K562 (cell line): ENCODE measurements around the gene ZNF775. TPM values are rescaled to one million over a fixed set of nuclear protein-coding genes. Genes with fewer than 3 reads are reported as not detected.

Experiments used
- ARID1B ChIP-seq: fragments of 450-650 bp; IDR thresholded peaks from 2 replicates; pipeline ENCODE4 v1.6.1; 2016; ENCODE audit warnings: antibody characterized with exemption, mild to moderate bottlenecking, inconsistent platforms
- CREB1 ChIP-seq, 2 experiments: sonication (generic) in 1 of 2; formaldehyde crosslinking in 1 of 2; IDR thresholded peaks; 2 replicates each; pipeline versions ENCODE4 v1.6.1 to v1.8.0; 2012 to 2022; ENCODE audit warnings: inconsistent platforms in 1 of 2, mild to moderate bottlenecking in 1 of 2, missing genetic modification reagents in 1 of 2, moderate library complexity in 1 of 2
- CREM ChIP-seq: IDR thresholded peaks from 2 replicates; pipeline ENCODE4 v1.6.1; 2014; ENCODE audit warnings: antibody characterized with exemption, low read depth
- CSDE1 ChIP-seq, 2 experiments: fragments of 450-650 bp; IDR thresholded peaks; 2 replicates each; pipeline ENCODE4 v1.6.1; 2016; ENCODE audit warnings: mild to moderate bottlenecking in 1 of 2
- FOXJ2 ChIP-seq: fragments of 200-800 bp; sonication (Bioruptor generic); IDR thresholded peaks from 2 replicates; pipeline ENCODE4 v1.6.1; 2016; ENCODE audit warnings: missing genetic modification characterization, missing compliant biosample characterization
- HDGF ChIP-seq: fragments of 450-650 bp; IDR thresholded peaks from 2 replicates; pipeline ENCODE4 v1.6.1; 2016
- HMG20B ChIP-seq: fragments of 250-450 bp; sonication (Bioruptor Pico); IDR thresholded peaks from 2 replicates; pipeline ENCODE4 v1.5.0; 2021; ENCODE audit warnings: mild to moderate bottlenecking
- HMGN3 ChIP-seq: IDR thresholded peaks from 2 replicates; pipeline ENCODE4 v1.6.1; 2011; ENCODE audit warnings: borderline replicate concordance, low read depth, mild to moderate bottlenecking, mixed read lengths, low read length; ENCODE audit not compliant: insufficient read length; ENCODE audit errors: extremely low read depth
- MYC ChIP-seq, 2 experiments: fragments of 250-450 bp in 1 of 2; sonication (Bioruptor Pico) in 1 of 2; IDR thresholded peaks; 2 replicates each; pipeline versions ENCODE4 v1.5.1 to v1.6.1; 2012 to 2021; ENCODE audit warnings: low read depth in 2 of 2, borderline replicate concordance in 1 of 2, improper control_type of control experiment in 1 of 2, low read length in 1 of 2, mild to moderate bottlenecking in 1 of 2, moderate library complexity in 1 of 2
- NBN ChIP-seq: fragments of 450-650 bp; IDR thresholded peaks from 2 replicates; pipeline ENCODE4 v1.6.1; 2016; ENCODE audit warnings: low read depth, mild to moderate bottlenecking
- RCOR1 ChIP-seq, 2 experiments: IDR thresholded peaks; 2 replicates each; pipeline ENCODE4 v1.6.1; 2012; ENCODE audit warnings: low read depth in 2 of 2, low read length in 2 of 2, borderline replicate concordance in 1 of 2, improper control_type of control experiment in 1 of 2
- SETDB1 ChIP-seq: IDR thresholded peaks from one replicate; pipeline ENCODE4 v1.6.1; 2012; ENCODE audit warnings: low read length, control low read depth, inconsistent platforms
- SMARCE1 ChIP-seq: fragments of 450-650 bp; IDR thresholded peaks from 2 replicates; pipeline ENCODE4 v1.7.1; 2016; ENCODE audit warnings: mild to moderate bottlenecking
- SRSF9 ChIP-seq: fragments of 200-400 bp; formaldehyde crosslinking; IDR thresholded peaks from 2 replicates; pipeline ENCODE4 v1.6.1; 2017; ENCODE audit warnings: low read depth, low read length, borderline replicate concordance
- TRIM25 ChIP-seq: fragments of 450-650 bp; IDR thresholded peaks from 2 replicates; pipeline ENCODE4 v1.7.0; 2016; ENCODE audit warnings: borderline replicate concordance
- UBTF ChIP-seq, 2 experiments: IDR thresholded peaks; 2 replicates each; pipeline ENCODE4 v1.6.1; 2012; ENCODE audit warnings: improper control_type of control experiment in 2 of 2, low read depth in 2 of 2, low read length in 2 of 2, borderline replicate concordance in 1 of 2
- ZBTB12 ChIP-seq: fragments of 250-450 bp; sonication (Bioruptor Pico); IDR thresholded peaks from 2 replicates; pipeline ENCODE4 v1.4.0; 2020
- ZNF639 ChIP-seq, 2 experiments: fragments of 200-800 bp in 1 of 2; sonication (Bioruptor generic) in 1 of 2; sonication (generic) in 1 of 2; formaldehyde crosslinking in 1 of 2; IDR thresholded peaks in 1 of 2; conservative IDR thresholded peaks in 1 of 2; 2 replicates each; pipeline versions ENCODE4 v1.5.0 to v1.6.1; 2016 to 2020; ENCODE audit warnings: missing compliant biosample characterization in 1 of 2, missing genetic modification characterization in 1 of 2, missing genetic modification reagents in 1 of 2
- polyA plus RNA-seq, 8 experiments: library from polyadenylated mRNA; depleted of rRNA in 4 of 8; stranded (reverse) in 5 of 8; unstranded in 3 of 8; fragments of >200 nt; fragmentation: Nextera tagmentation in 2 of 8; fragmentation: Illumina TruSeq in 1 of 8; extraction: Ambion mirVana in 2 of 8; extraction: Trizol in 1 of 8; gene quantifications; 2 replicates each; pipeline versions ENCODE4 v1.2.1 to v1.2.3, GENCODE V29; 2011 to 2014; ENCODE audit warnings: inconsistent platforms in 1 of 8, missing spikeins in 1 of 8
- total RNA-seq, 7 experiments: library from RNA; depleted of rRNA in 6 of 7; stranded (reverse); fragments of >200 nt in 6 of 7; fragmentation: Illumina TruSeq in 2 of 7; extraction: Trizol in 2 of 7; gene quantifications; 2 replicates each; pipeline versions ENCODE4 v1.2.1 to v1.2.3, GENCODE V29; 2011 to 2021; ENCODE audit warnings: low replicate concordance in 1 of 7

Gene ZNF775
- total and polyA plus RNA-seq, 9 of the 15 experiments (the other 6 are each of a cell fraction or from before 2014, with no cell fraction given), result 0.04 to 18.7 (median 4.9) TPM

- TF ChIP-seq SRSF9 (no peak), CREM (peak; percentile 68), MYC (IDR thresholded peaks at IDR 0.05; ENCODE audit: low read depth, low read length) (no peak), MYC (CRISPR knock-in tag; IDR thresholded peaks at IDR 0.05; ENCODE audit: borderline replicate concordance, low read depth) (peak; percentile 93), HMGN3 (peak; percentile 74), UBTF (IDR thresholded peaks at IDR 0.05; ENCODE audit: borderline replicate concordance in 1 of 2, low read depth in 2 of 2, low read length in 2 of 2) (peak in 1 of 2 experiments; percentile 59; a peak in 1 of 4 replicates), SMARCE1 (peak; percentile 77; the same call in 1 of the 2 replicates), ZBTB12 (CRISPR knock-in tag) (no peak), TRIM25 (no peak), CREB1 (IDR thresholded peaks at IDR 0.05) (peak; percentile 36; the same call in 1 of the 2 replicates), CREB1 (CRISPR knock-in tag; IDR thresholded peaks at IDR 0.05) (peak; percentile 71), HMG20B (no peak), SETDB1 (no peak), CSDE1 (IDR thresholded peaks at IDR 0.05) (no peak), HDGF (0 out of 2 replicates have a peak, but pooled peaks have one; percentile 68), ARID1B (peak; percentile 47), NBN (0 out of 2 replicates have a peak, but pooled peaks have one; percentile 80), FOXJ2 (tag) (0 out of 2 replicates have a peak, but pooled peaks have one; percentile 29), RCOR1 (IDR thresholded peaks at IDR 0.05; ENCODE audit: borderline replicate concordance in 1 of 2, low read depth in 2 of 2, low read length in 2 of 2) (0 out of 4 replicates have a peak, but pooled peaks of 1 of the 2 experiments have one; percentile 2), ZNF639 (CRISPR knock-in tag; conservative IDR thresholded peaks at IDR 0.05 in 1 of 2, IDR thresholded peaks at IDR 0.05 in 1 of 2) (peak in 1 of 2 experiments; percentile 13; a peak in 1 of 4 replicates)
Measured at GRCh38 chr7:150368884-150369747, 10.0 kb upstream of the ZNF775 start (continued).
